A549 (cell line): Measurements from ENCODE around the gene SREBF1.

Experiments
- CEBPB ChIP-seq, 2 experiments: fragments of >200 bp in 1 of 2; sonication (Bioruptor Twin) in 1 of 2; formaldehyde crosslinking in 1 of 2; IDR thresholded peaks; 2 replicates each; pipeline ENCODE4 v1.6.1; 2012 to 2016
- HDAC2 ChIP-seq: fragments of 200-600 bp; sonication (generic); IDR thresholded peaks from 2 replicates; pipeline ENCODE4 v1.6.1; 2016
- JUNB ChIP-seq: fragments of >200 bp; sonication (Bioruptor Twin); formaldehyde crosslinking; IDR thresholded peaks from 2 replicates; pipeline ENCODE4 v1.6.1; 2016
- KDM1A ChIP-seq: fragments of 200-600 bp; sonication (generic); IDR thresholded peaks from 2 replicates; pipeline ENCODE4 v1.6.1; 2016; ENCODE audit warnings: low read depth, mild to moderate bottlenecking
- POLR2A ChIP-seq: IDR thresholded peaks from 2 replicates; pipeline ENCODE4 v1.6.1; 2012; ENCODE audit warnings: mild to moderate bottlenecking, low read length
- RCOR1 ChIP-seq: fragments of 150-350 bp; IDR thresholded peaks from 2 replicates; pipeline ENCODE4 v1.6.1; 2014; ENCODE audit warnings: antibody characterized with exemption, low read length, low read depth
- TF ChIP-seq, protein P1 (sequence below): fragments of >200 bp; sonication (Bioruptor Twin); formaldehyde crosslinking; IDR thresholded peaks from 3 replicates; pipeline ENCODE4 v1.5.1; 2016

GRCh38 chr17:17835415-17836249, 1.2 kb downstream of the SREBF1 start:
- TF ChIP-seq KDM1A (no peak), POLR2A (no peak), JUNB (no peak), RCOR1 (no peak), HDAC2 (no peak), CEBPB (IDR thresholded peaks at IDR 0.05) (no peak)
- TF ChIP-seq, protein P1, sequence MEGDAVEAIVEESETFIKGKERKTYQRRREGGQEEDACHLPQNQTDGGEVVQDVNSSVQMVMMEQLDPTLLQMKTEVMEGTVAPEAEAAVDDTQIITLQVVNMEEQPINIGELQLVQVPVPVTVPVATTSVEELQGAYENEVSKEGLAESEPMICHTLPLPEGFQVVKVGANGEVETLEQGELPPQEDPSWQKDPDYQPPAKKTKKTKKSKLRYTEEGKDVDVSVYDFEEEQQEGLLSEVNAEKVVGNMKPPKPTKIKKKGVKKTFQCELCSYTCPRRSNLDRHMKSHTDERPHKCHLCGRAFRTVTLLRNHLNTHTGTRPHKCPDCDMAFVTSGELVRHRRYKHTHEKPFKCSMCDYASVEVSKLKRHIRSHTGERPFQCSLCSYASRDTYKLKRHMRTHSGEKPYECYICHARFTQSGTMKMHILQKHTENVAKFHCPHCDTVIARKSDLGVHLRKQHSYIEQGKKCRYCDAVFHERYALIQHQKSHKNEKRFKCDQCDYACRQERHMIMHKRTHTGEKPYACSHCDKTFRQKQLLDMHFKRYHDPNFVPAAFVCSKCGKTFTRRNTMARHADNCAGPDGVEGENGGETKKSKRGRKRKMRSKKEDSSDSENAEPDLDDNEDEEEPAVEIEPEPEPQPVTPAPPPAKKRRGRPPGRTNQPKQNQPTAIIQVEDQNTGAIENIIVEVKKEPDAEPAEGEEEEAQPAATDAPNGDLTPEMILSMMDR: no peak
